CD14-positive monocyte (primary cell): Measurements from ENCODE around the gene LRRC55. TPM values are rescaled to one million over a fixed set of nuclear protein-coding genes. Genes with fewer than 3 reads are reported as not detected.

Experiments
- DNase-seq, 3 donors: peaks; one replicate each; pipeline ENCODE4 v3.0.0-alpha.2; 2011 to 2022
- H2AFZ ChIP-seq: 2 replicates; pipeline ENCODE4 v1.6.0; 2012; ENCODE audit warnings: mild to moderate bottlenecking, low read depth, low read length, inconsistent platforms; ENCODE audit not compliant: insufficient read depth, poor library complexity, severe bottlenecking
- H3K27ac ChIP-seq, 2 donors: 1 replicate in 1 of 2; 2 replicates in 1 of 2; pipeline ENCODE4 v1.5.1; 2012 to 2013; ENCODE audit warnings: low read length in 2 of 2, control low read depth in 1 of 2, inconsistent platforms in 1 of 2, low read depth in 1 of 2, mild to moderate bottlenecking in 1 of 2
- H3K27me3 ChIP-seq, 2 donors: one replicate each; pipeline versions ENCODE4 v1.6.0 to v1.6.1; 2011 to 2013; ENCODE audit warnings: low read length in 2 of 2; ENCODE audit not compliant: control insufficient read depth in 2 of 2, insufficient read depth in 2 of 2
- H3K36me3 ChIP-seq, 2 donors: replicated peaks in 1 of 2; 1 replicate in 1 of 2; 2 replicates in 1 of 2; pipeline versions ENCODE4 v1.5.1 to v1.6.1; 2012 to 2013; ENCODE audit warnings: low read length in 2 of 2, control low read depth in 1 of 2, inconsistent platforms in 1 of 2, mild to moderate bottlenecking in 1 of 2; ENCODE audit not compliant: insufficient read depth in 2 of 2, control insufficient read depth in 1 of 2
- H3K4me1 ChIP-seq, 2 donors: 1 replicate in 1 of 2; 2 replicates in 1 of 2; pipeline versions ENCODE4 v1.5.1 to v1.6.1; 2012 to 2013; ENCODE audit warnings: low read length in 2 of 2, control low read depth in 1 of 2, inconsistent platforms in 1 of 2, mild to moderate bottlenecking in 1 of 2, moderate library complexity in 1 of 2; ENCODE audit not compliant: insufficient read depth in 2 of 2, control insufficient read depth in 1 of 2
- H3K4me2 ChIP-seq: replicated peaks from 2 replicates; pipeline ENCODE3; 2012; ENCODE audit warnings: low read length, moderate library complexity, mild to moderate bottlenecking; ENCODE audit not compliant: poor library complexity, severe bottlenecking; ENCODE audit errors: extremely low read depth
- H3K4me3 ChIP-seq, 3 experiments: fragments of 200-600 bp in 1 of 3; sonication (generic) in 1 of 3; replicated peaks in 1 of 3; 1 replicate in 2 of 3; 2 replicates in 1 of 3; pipeline ENCODE4 v1.5.1; 2011 to 2013; ENCODE audit warnings: low read length in 3 of 3, mild to moderate bottlenecking in 3 of 3, control low read depth in 2 of 3, low read depth in 2 of 3, inconsistent platforms in 1 of 3, moderate library complexity in 1 of 3
- H3K79me2 ChIP-seq: 2 replicates; pipeline ENCODE4 v1.6.0; 2012; ENCODE audit warnings: mild to moderate bottlenecking, control low read depth, inconsistent platforms, low read length, moderate library complexity; ENCODE audit not compliant: insufficient read depth
- H3K9ac ChIP-seq: 2 replicates; pipeline ENCODE4 v1.6.0; 2017; ENCODE audit warnings: low read length, mild to moderate bottlenecking; ENCODE audit not compliant: insufficient read depth, poor library complexity, severe bottlenecking
- H3K9me3 ChIP-seq, 2 donors: replicated peaks in 1 of 2; 1 replicate in 1 of 2; 2 replicates in 1 of 2; pipeline versions ENCODE4 v1.5.1 to v1.6.1; 2012 to 2013; ENCODE audit warnings: low read length in 2 of 2, control low read depth in 1 of 2; ENCODE audit not compliant: control insufficient read depth in 1 of 2, insufficient read depth in 1 of 2
- H4K20me1 ChIP-seq: 2 replicates; pipeline ENCODE4 v1.6.0; 2012; ENCODE audit warnings: mild to moderate bottlenecking, low read length, control low read depth, moderate library complexity; ENCODE audit not compliant: insufficient read depth
- H3K27ac Mint-ChIP-seq, 7 donors: one replicate each; pipeline ENCODE4 v1.8.0; 2020; ENCODE audit warnings: mild to moderate bottlenecking in 7 of 7, mixed read lengths in 7 of 7, moderate library complexity in 6 of 7, inconsistent platforms in 2 of 7
- H3K27me3 Mint-ChIP-seq, 3 donors: one replicate each; pipeline ENCODE4 v1.8.0; 2021 to 2022; ENCODE audit warnings: low read depth in 3 of 3, mild to moderate bottlenecking in 3 of 3, mixed read lengths in 3 of 3, moderate library complexity in 3 of 3, inconsistent platforms in 1 of 3
- H3K36me3 Mint-ChIP-seq, 2 donors: one replicate each; pipeline ENCODE4 v1.8.0; 2020; ENCODE audit warnings: mixed read lengths in 2 of 2, inconsistent platforms in 1 of 2, mild to moderate bottlenecking in 1 of 2
- H3K4me1 Mint-ChIP-seq: one replicate; pipeline ENCODE4 v1.8.0; 2020; ENCODE audit warnings: mild to moderate bottlenecking, mixed read lengths
- H3K4me3 Mint-ChIP-seq, 2 donors: one replicate each; pipeline ENCODE4 v1.8.0; 2020; ENCODE audit warnings: mild to moderate bottlenecking in 2 of 2, mixed read lengths in 2 of 2, moderate library complexity in 1 of 2
- H3K9me3 Mint-ChIP-seq, 7 donors: one replicate each; pipeline ENCODE4 v1.8.0; 2020 to 2022; ENCODE audit warnings: mixed read lengths in 7 of 7, mild to moderate bottlenecking in 6 of 7, moderate library complexity in 6 of 7, inconsistent platforms in 2 of 7
- WGBS: methylation state at CpG from one replicate; pipeline ENCODE4 v1.1.5; 2013; ENCODE audit warnings: missing lambda C conversion rate; ENCODE audit not compliant: insufficient coverage; 5-methylcytosine and 5-hydroxymethylcytosine counted together
- intact Hi-C, 2 donors: fragments of 100-400 bp; cut with micrococcal nuclease; formaldehyde crosslinking; loops; one replicate each; pipeline versions ENCODE4 v1.15.0 to v1.15.1; 2023
- polyA plus RNA-seq, 3 donors: library from polyadenylated mRNA; depleted of rRNA in 1 of 3; unstranded in 2 of 3; stranded (reverse) in 1 of 3; fragments of 300-500 nt in 2 of 3; fragments of >200 nt in 1 of 3; fragmentation: Illumina TruSeq in 2 of 3; gene quantifications; 1 replicate in 2 of 3; 2 replicates in 1 of 3; pipeline ENCODE4 v1.2.3, GENCODE V29; 2012 to 2021
- TF ChIP-seq, protein P1 (sequence below): fragments of 200-600 bp; IDR thresholded peaks from one replicate; pipeline ENCODE4 v1.8.0; 2022; ENCODE audit warnings: antibody characterized with exemption, mild to moderate bottlenecking

LRRC55 gene
- polyA plus RNA-seq, 3 donors, result not detected

DNA sequence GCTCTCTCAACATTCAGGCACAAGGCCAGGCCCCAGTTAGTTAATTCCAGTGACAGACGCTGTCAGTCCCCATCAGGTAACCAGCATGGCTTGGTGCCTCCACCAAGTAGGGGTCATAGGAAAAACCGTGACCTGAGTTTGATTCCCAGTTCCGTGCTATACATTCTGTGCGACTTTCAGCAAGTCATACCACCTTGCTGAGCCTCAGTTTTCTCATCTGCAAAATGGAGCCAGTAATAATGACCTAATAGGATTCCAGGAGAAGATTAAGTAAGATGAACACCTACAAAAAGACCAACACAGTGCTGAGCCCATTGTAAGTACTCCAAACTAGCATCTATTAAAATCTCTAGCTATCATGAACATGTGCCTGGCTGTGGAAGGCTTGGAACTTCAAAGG lies 24.8 kb upstream of the LRRC55 start:
- no peak overlapping the region for H3K4me3 Mint-ChIP-seq
- Histone ChIP-seq H4K20me1 (no peaks in the 10 kb centered on the region), H3K4me1 (no peaks in the 10 kb centered on the region), H3K9ac (no peak overlapping the region), H3K79me2 (no peaks in the 10 kb centered on the region), H3K4me2 (no peak overlapping the region), H2AFZ (no peak overlapping the region), H3K4me3 (no peak overlapping the region), H3K9me3 (no peaks in the 10 kb centered on the region), H3K27ac (no peak overlapping the region), H3K36me3 (no peaks in the 10 kb centered on the region), H3K27me3 (peaks cover 4 to 5% of the 10 kb centered on the region in 2 donors)
- peaks cover 0 to 2% (median 0%) of the 10 kb centered on the region in 7 donors for H3K9me3 Mint-ChIP-seq
- H3K27ac Mint-ChIP-seq, result no peak overlapping the region
- H3K4me1 Mint-ChIP-seq, result peaks cover 4% of the 10 kb centered on the region
- intact Hi-C loops, result no loop called here
- TF ChIP-seq, protein P1, sequence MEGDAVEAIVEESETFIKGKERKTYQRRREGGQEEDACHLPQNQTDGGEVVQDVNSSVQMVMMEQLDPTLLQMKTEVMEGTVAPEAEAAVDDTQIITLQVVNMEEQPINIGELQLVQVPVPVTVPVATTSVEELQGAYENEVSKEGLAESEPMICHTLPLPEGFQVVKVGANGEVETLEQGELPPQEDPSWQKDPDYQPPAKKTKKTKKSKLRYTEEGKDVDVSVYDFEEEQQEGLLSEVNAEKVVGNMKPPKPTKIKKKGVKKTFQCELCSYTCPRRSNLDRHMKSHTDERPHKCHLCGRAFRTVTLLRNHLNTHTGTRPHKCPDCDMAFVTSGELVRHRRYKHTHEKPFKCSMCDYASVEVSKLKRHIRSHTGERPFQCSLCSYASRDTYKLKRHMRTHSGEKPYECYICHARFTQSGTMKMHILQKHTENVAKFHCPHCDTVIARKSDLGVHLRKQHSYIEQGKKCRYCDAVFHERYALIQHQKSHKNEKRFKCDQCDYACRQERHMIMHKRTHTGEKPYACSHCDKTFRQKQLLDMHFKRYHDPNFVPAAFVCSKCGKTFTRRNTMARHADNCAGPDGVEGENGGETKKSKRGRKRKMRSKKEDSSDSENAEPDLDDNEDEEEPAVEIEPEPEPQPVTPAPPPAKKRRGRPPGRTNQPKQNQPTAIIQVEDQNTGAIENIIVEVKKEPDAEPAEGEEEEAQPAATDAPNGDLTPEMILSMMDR, result no peak
- no peak for DNase-seq
- peaks cover 17 to 23% (median 22%) of the 10 kb centered on the region in 3 donors for H3K27me3 Mint-ChIP-seq
- 87% methylated on average over 3 of the region's 4 CpGs for WGBS
- no peaks in the 10 kb centered on the region for H3K36me3 Mint-ChIP-seq

DNA sequence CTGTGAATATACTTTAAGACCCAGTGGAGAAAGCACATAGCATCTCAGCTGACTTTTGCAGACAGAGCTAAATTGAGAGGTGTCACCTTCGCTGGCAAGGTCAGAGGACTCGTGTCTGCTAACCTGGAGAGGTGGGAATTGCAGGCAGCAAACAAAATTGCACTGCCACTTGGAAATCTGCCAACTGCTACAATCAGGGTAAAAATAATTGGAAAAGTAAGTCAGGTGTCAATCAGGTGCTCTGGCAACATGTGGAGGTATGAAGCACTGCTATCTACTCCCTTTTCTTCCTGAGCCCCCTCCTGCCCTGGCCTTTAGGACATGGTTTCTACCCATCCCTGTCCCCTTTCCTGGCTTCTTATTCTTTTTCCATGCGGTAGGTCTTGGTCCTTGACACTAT lies 24.1 kb upstream of the LRRC55 start:
- intact Hi-C loops, result no loop called here
- Histone ChIP-seq H3K79me2 (no peaks in the 10 kb centered on the region), H3K27ac (no peak overlapping the region), H4K20me1 (no peaks in the 10 kb centered on the region), H2AFZ (no peak overlapping the region), H3K27me3 (peaks cover 7% of the 10 kb centered on the region in 2 donors), H3K4me3 (no peak overlapping the region), H3K9me3 (no peaks in the 10 kb centered on the region), H3K4me1 (no peaks in the 10 kb centered on the region), H3K4me2 (no peak overlapping the region), H3K36me3 (no peaks in the 10 kb centered on the region), H3K9ac (no peak overlapping the region)
- Mint-ChIP-seq H3K4me3 (no peak overlapping the region), H3K27ac (no peak overlapping the region), H3K36me3 (no peaks in the 10 kb centered on the region), H3K27me3 (peaks cover 16 to 23% (median 22%) of the 10 kb centered on the region in 3 donors), H3K9me3 (peaks cover 0 to 2% (median 0%) of the 10 kb centered on the region in 7 donors), H3K4me1 (peaks cover 4% of the 10 kb centered on the region)
- TF ChIP-seq, protein P1, result no peak
- WGBS, result 78% methylated on average over 3 of the region's 3 CpGs
- DNase-seq, result no peak
